Kidney capillary endothelial cell (primary cell): ENCODE data around the gene SLC25A6.
"Not testable (repeated sequence)": the region's sequence is repeated elsewhere in the genome, so short reads cannot be mapped to it uniquely, and the experiment has no call there.

Source experiments
- DNase-seq: peaks from one replicate; pipeline ENCODE4 v3.0.0-alpha.2; 2018; ENCODE audit warnings: low spot score

SLC25A6 gene

GRCh38 chrX:1389993-1390285 is 2.0 kb downstream of the SLC25A6 start:
- no peak for DNase-seq

- no peak for DNase-seq
Observed at GRCh38 chrX:1389181-1389992, 2.5 kb downstream of the SLC25A6 start.

- DNase-seq, result no peak
Observed at GRCh38 chrX:1388651-1389050, 3.3 kb downstream of the SLC25A6 start.

GRCh38 chrX:1387141-1387776 is 4.7 kb downstream of the SLC25A6 start:
- no peak for DNase-seq

- no peak for DNase-seq
Observed at GRCh38 chrX:1386338-1387127, 5.4 kb downstream of the SLC25A6 start.

- DNase-seq, result no peak
Observed at GRCh38 chrX:1385253-1386223, 6.4 kb downstream of the SLC25A6 start.

- no peak for DNase-seq
Observed at GRCh38 chrX:1384658-1385252, 7.2 kb downstream of the SLC25A6 start.

- no peak for DNase-seq
Observed at GRCh38 chrX:1380672-1381233, 11.2 kb downstream of the SLC25A6 start.

GRCh38 chrX:1378306-1378759 is 13.6 kb downstream of the SLC25A6 start:
- DNase-seq, result no peak

- no peak for DNase-seq
Observed at GRCh38 chrX:1368385-1368698, 23.6 kb downstream of the SLC25A6 start.

- DNase-seq, result not testable (repeated sequence)
Observed at GRCh38 chrX:1366363-1366762, 25.6 kb downstream of the SLC25A6 start.

- no peak for DNase-seq
Observed at GRCh38 chrX:1361910-1362309, 30.0 kb downstream of the SLC25A6 start.

- no peak for DNase-seq
Observed at GRCh38 chrX:1361275-1361674, 30.6 kb downstream of the SLC25A6 start.

- DNase-seq, result no peak
Observed at GRCh38 chrX:1360171-1360570, 31.7 kb downstream of the SLC25A6 start.

- DNase-seq, result no peak
Observed at GRCh38 chrX:1359477-1359873, 32.4 kb downstream of the SLC25A6 start.

- DNase-seq, result no peak
Observed at GRCh38 chrX:1358793-1359476, 33.0 kb downstream of the SLC25A6 start.

- DNase-seq, result no peak
Observed at GRCh38 chrX:1357993-1358392, 33.9 kb downstream of the SLC25A6 start.

GRCh38 chrX:1355131-1356046 is 36.5 kb downstream of the SLC25A6 start:
- DNase-seq, result no peak
